ENCODE data around the gene KBTBD12. TPM values are rescaled to one million over a fixed set of nuclear protein-coding genes. Genes with fewer than 3 reads are reported as not detected.

Gene KBTBD12
- total RNA-seq, 1 experiment from 2014 or later: not detected

GRCh38 chr3:127987309-127987995 lies 72.4 kb downstream of the KBTBD12 start:
- no peak for DNase-seq
- Histone ChIP-seq H3K4me3 (no peak overlapping the region), H3K27me3 (no peaks in the 10 kb centered on the region), H3K9me3 (no peaks in the 10 kb centered on the region; the same call in 1 of the 2 replicates), H3K36me3 (no peaks in the 10 kb centered on the region)

- Histone ChIP-seq H3K4me3 (no peak overlapping the region), H3K36me3 (no peaks in the 10 kb centered on the region), H3K27me3 (no peaks in the 10 kb centered on the region), H3K9me3 (no peaks in the 10 kb centered on the region)
- no peak for DNase-seq
Measured at GRCh38 chr3:127988770-127989557, 73.9 kb downstream of the KBTBD12 start.

GRCh38 chr3:127990051-127990450 lies 75.0 kb downstream of the KBTBD12 start:
- Histone ChIP-seq H3K9me3 (no peaks in the 10 kb centered on the region), H3K4me3 (no peak overlapping the region), H3K36me3 (no peaks in the 10 kb centered on the region), H3K27me3 (no peaks in the 10 kb centered on the region)
- DNase-seq: no peak

GRCh38 chr3:127990461-127990860 lies 75.4 kb downstream of the KBTBD12 start:
- Histone ChIP-seq H3K9me3 (no peaks in the 10 kb centered on the region), H3K27me3 (no peaks in the 10 kb centered on the region), H3K36me3 (no peaks in the 10 kb centered on the region), H3K4me3 (no peak overlapping the region)
- DNase-seq: no peak

GRCh38 chr3:127991251-127991650 lies 76.2 kb downstream of the KBTBD12 start:
- no peaks in the 10 kb centered on the region for H3K27me3 ChIP-seq
- no peak overlapping the region for H3K4me3 ChIP-seq
- no peak for DNase-seq
- no peaks in the 10 kb centered on the region for H3K9me3 ChIP-seq
- no peaks in the 10 kb centered on the region for H3K36me3 ChIP-seq

- H3K36me3 ChIP-seq: no peaks in the 10 kb centered on the region
- no peaks in the 10 kb centered on the region for H3K9me3 ChIP-seq
- no peak overlapping the region for H3K4me3 ChIP-seq
- H3K27me3 ChIP-seq: no peaks in the 10 kb centered on the region
- no peak for DNase-seq
Measured at GRCh38 chr3:127991681-127992080, 76.6 kb downstream of the KBTBD12 start.

GRCh38 chr3:127992127-127992526 lies 77.1 kb downstream of the KBTBD12 start:
- Histone ChIP-seq H3K27me3 (no peaks in the 10 kb centered on the region), H3K36me3 (no peaks in the 10 kb centered on the region), H3K9me3 (no peaks in the 10 kb centered on the region), H3K4me3 (no peak overlapping the region)
- DNase-seq: no peak

- Histone ChIP-seq H3K27me3 (no peaks in the 10 kb centered on the region), H3K36me3 (no peaks in the 10 kb centered on the region), H3K4me3 (no peak overlapping the region), H3K9me3 (no peaks in the 10 kb centered on the region)
- DNase-seq: no peak
Measured at GRCh38 chr3:127994011-127994410, 79.0 kb downstream of the KBTBD12 start.

GRCh38 chr3:127997016-127997415 lies 82.0 kb downstream of the KBTBD12 start:
- Histone ChIP-seq H3K4me3 (no peak overlapping the region), H3K9me3 (peaks cover 5% of the 10 kb centered on the region), H3K36me3 (no peaks in the 10 kb centered on the region), H3K27me3 (no peaks in the 10 kb centered on the region; the same call in 1 of the 2 replicates)
- no peak for DNase-seq

- Histone ChIP-seq H3K36me3 (no peaks in the 10 kb centered on the region), H3K27me3 (no peaks in the 10 kb centered on the region; the same call in 1 of the 2 replicates), H3K4me3 (no peak overlapping the region), H3K9me3 (peaks cover 5% of the 10 kb centered on the region)
- DNase-seq: no peak
Measured at GRCh38 chr3:127997961-127998360, 82.9 kb downstream of the KBTBD12 start.

- Histone ChIP-seq H3K27me3 (peaks cover under 1% of the 10 kb centered on the region; the same call in 1 of the 2 replicates), H3K36me3 (no peaks in the 10 kb centered on the region), H3K4me3 (no peak overlapping the region), H3K9me3 (peaks cover 5% of the 10 kb centered on the region)
- no peak for DNase-seq
Measured at GRCh38 chr3:127998596-127998995, 83.6 kb downstream of the KBTBD12 start.

- no peak for DNase-seq
- Histone ChIP-seq H3K36me3 (no peaks in the 10 kb centered on the region), H3K4me3 (no peak overlapping the region), H3K27me3 (peaks cover 4% of the 10 kb centered on the region; the same call in 1 of the 2 replicates), H3K9me3 (peaks cover 5% of the 10 kb centered on the region)
Measured at GRCh38 chr3:127999509-128000106, 84.6 kb downstream of the KBTBD12 start.

- no peak for DNase-seq
- peaks cover 4% of the 10 kb centered on the region; the same call in 1 of the 2 replicates for H3K27me3 ChIP-seq
- H3K9me3 ChIP-seq: peaks cover 5% of the 10 kb centered on the region
Measured at GRCh38 chr3:128001576-128001975, 86.5 kb downstream of the KBTBD12 start.

GRCh38 chr3:128004661-128005060 lies 89.6 kb downstream of the KBTBD12 start:
- Histone ChIP-seq H3K27me3 (peaks cover 4% of the 10 kb centered on the region; the same call in 1 of the 2 replicates), H3K36me3 (no peaks in the 10 kb centered on the region), H3K9me3 (peaks cover 5% of the 10 kb centered on the region), H3K4me3 (no peak overlapping the region)
- no peak for DNase-seq

More at GRCh38 chr3:128001576-128001975, 86.5 kb downstream of the KBTBD12 start:
- Histone ChIP-seq H3K36me3 (no peaks in the 10 kb centered on the region), H3K4me3 (no peak overlapping the region)

GRCh38 chr3:128006061-128007032 lies 91.3 kb downstream of the KBTBD12 start:
- H3K27me3 ChIP-seq: peaks cover 4% of the 10 kb centered on the region; the same call in 1 of the 2 replicates
- no peak overlapping the region for H3K4me3 ChIP-seq
- no peaks in the 10 kb centered on the region for H3K9me3 ChIP-seq
- DNase-seq: no peak
- H3K36me3 ChIP-seq: no peaks in the 10 kb centered on the region

GRCh38 chr3:128007033-128007424 lies 92.0 kb downstream of the KBTBD12 start:
- H3K4me3 ChIP-seq: no peak overlapping the region
- no peaks in the 10 kb centered on the region for H3K9me3 ChIP-seq
- DNase-seq: no peak
- H3K36me3 ChIP-seq: no peaks in the 10 kb centered on the region
- peaks cover 4% of the 10 kb centered on the region; the same call in 1 of the 2 replicates for H3K27me3 ChIP-seq
